GM21360 (cell line): ENCODE results near the gene AHRR.
"Not testable (repeated sequence)": the region's sequence is repeated elsewhere in the genome, so short reads cannot be mapped to it uniquely, and the experiment has no call there.

ENCODE experiments used
- ATAC-seq: cut with Tn5 transposase; IDR thresholded peaks from one replicate; pipeline ENCODE4 v1.9.1; 2021; ENCODE audit warnings: mild to moderate bottlenecking, moderate library complexity; ENCODE audit not compliant: unreplicated experiment

The AHRR gene

GRCh38 chr5:362978-363765 lies 41.7 kb downstream of the AHRR start:
- ATAC-seq, result no peak

- ATAC-seq, result no peak
Measured at GRCh38 chr5:364497-364896, 43.0 kb downstream of the AHRR start.

GRCh38 chr5:366541-367357 lies 45.2 kb downstream of the AHRR start:
- ATAC-seq, result no peak

GRCh38 chr5:367358-368130 lies 46.0 kb downstream of the AHRR start:
- ATAC-seq, result no peak

DNA sequence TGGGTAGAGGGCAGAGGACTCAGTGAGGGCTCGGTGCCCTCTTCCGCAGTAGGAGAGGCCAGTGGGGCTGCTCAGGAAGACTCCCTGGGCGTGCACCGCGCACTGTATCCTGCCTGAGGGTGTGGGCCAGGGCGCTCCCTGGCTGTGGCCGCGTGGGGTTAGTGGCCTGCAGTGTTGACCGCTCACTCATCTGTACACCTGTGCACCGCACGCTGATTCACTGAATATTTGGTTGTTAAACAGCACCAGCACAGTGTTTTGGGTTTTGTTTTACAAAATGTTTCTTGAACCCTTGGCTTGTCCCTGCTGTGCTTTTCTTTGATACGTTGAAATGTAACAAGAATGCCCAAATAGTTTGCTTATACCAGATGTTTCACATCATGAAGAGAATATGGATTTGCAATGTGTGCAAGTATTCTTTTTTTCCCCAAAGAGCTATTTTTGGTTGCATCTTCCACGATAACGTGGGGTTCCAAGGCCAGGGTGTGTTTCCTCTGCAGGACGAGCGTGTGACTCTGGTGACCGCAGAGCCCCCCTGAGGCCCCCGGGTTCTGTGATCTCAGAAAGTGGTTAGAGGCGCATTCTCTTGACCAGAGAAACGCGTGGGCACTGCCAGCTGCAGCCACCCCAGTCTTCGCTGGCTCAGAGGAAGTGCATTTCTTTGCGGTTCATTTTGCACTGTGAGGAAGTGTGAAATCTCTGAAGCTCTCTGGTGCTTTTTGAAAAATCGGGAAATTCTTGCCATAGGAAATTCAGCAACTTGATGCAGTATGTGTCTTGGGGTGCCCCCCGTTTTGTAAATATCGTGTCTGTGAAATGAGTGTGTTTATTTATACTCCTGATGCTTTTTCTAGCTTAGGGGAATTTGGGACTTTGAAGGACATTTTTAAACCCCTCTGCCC lies 46.9 kb downstream of the AHRR start:
- peak; percentile 44 for ATAC-seq

DNA sequence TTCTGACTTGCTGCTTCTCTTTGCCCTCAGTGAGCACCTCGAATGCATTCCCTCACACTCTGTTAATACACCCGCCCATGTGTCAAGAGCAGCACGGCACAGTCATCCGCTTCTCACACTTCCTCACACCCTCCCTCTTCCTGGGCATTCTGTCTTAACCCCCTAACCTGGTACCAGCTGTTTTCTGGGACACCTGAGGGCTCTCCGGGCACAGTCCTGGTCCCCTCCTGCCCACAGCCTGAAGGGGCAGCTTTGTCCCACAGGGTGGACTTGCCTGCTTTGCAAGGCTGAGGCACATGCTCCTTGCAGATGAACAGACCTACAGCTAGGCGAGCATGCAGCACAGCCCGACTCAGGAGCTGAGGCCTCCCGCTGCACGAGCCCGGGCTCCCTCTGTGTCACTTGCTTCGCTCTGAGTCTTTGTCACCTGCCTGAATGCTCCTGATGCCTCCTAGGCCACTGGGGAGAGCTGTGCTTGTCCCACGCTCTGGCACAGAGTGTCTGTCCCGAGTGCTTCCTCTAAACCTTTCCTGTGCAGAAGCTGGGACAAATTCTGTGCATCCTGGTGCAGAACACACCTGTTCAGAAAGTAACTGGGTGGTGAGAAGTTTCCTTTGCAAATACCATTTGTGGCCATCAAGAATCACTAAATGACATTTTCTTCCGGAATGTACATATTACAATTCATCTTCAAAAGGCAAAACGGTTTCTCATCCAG lies 47.8 kb downstream of the AHRR start:
- ATAC-seq, result peak; percentile 20

DNA sequence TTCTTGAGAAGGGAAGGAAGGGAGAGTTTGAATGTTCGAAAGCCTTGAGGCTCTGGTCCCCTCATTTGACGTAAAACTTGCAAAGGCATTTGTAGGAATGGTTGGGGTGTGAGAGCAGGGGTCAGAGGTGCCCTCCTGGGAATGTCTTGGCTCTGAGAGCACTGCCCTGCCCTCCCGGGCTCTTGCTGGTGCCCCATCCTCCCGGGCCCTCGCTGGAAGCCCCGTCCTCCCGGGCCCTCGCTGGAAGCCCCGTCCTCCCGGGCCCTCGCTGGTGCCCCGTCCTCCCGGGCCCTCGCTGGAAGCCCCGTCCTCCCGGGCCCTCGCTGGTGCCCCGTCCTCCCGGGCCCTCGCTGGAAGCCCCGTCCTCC lies 48.3 kb downstream of the AHRR start:
- ATAC-seq, result not testable (repeated sequence)

DNA sequence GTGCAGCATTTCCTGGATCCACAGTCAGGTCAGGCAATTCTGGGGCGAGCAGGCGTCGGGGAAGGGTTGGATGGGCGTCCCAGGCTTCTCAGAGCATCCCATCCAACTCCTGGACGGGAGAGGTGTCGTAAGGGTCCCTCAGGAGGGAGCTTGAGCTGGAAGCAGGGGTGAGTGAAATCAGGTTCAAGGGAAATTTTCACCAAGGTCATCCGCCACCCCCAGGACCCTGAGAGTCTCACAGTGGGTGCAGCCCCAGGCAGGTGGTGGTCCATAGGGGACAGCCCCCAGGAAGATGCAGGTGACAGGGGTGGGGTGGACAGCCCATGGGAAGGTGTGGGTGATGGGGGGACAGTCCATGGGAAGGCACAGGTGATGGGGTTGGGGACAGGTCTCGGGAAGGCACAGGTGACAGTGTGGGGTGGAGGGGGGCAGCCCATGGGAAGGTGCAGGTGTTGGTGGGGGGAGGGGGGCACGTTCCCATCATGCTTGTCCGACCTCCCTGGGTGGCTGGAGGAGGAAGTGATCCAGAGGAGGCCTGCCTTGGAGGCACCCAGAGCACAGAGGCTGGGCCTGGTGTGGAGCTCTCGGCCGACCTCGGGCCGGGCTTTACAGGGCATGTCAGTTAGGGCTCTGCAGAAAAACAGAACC lies 48.9 kb downstream of the AHRR start:
- ATAC-seq, result no peak

- no peak for ATAC-seq
Measured at GRCh38 chr5:370959-371810, 49.7 kb downstream of the AHRR start.

- ATAC-seq, result no peak
Measured at GRCh38 chr5:371811-372555, 50.5 kb downstream of the AHRR start.

- no peak for ATAC-seq
Measured at GRCh38 chr5:372556-372995, 51.1 kb downstream of the AHRR start.

- ATAC-seq, result peak; percentile 14
Measured at GRCh38 chr5:372996-373709, 51.6 kb downstream of the AHRR start.

GRCh38 chr5:373710-374602 lies 52.4 kb downstream of the AHRR start:
- peak; percentile 26 for ATAC-seq

- no peak for ATAC-seq
Measured at GRCh38 chr5:374631-375335, 53.3 kb downstream of the AHRR start.

DNA sequence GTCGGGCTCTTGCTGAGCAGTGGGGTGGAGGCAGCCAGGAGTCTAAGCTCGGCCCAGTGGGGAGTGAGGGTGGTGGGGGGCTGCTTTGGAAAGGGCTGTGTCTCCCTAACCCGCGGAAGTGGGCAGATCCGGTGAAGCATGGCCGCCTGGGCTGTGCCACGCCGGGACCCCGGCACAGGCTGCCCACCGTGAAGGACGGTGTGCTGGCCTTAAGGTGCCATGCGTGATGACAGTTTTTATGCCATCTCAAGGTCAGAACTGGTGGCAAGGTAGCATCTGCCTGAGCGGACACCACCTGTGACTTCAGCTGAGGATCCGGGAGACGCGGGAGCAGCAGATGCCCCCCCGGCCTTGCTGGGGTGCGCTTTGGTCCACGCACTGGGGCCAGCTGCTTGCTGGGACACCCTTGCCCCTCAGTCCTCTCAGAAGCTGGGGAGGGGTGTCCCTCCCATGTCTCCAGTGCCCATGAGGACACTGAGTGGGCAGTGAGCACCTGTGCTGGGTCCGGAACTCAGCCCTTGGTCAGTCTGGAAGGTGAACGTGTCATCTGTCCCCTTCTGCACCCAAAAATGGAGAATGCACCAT lies 53.9 kb downstream of the AHRR start:
- no peak for ATAC-seq
